HG02885 (cell line): Measurements from ENCODE around the gene CARS2.
"Not testable (repeated sequence)": the region's sequence is repeated elsewhere in the genome, so short reads cannot be mapped to it uniquely, and the experiment has no call there.

Experiments
- ATAC-seq: cut with Tn5 transposase; IDR thresholded peaks from one replicate; pipeline ENCODE4 v1.9.1; 2021; ENCODE audit warnings: mild to moderate bottlenecking; ENCODE audit not compliant: unreplicated experiment, poor library complexity

The CARS2 gene, protein sequence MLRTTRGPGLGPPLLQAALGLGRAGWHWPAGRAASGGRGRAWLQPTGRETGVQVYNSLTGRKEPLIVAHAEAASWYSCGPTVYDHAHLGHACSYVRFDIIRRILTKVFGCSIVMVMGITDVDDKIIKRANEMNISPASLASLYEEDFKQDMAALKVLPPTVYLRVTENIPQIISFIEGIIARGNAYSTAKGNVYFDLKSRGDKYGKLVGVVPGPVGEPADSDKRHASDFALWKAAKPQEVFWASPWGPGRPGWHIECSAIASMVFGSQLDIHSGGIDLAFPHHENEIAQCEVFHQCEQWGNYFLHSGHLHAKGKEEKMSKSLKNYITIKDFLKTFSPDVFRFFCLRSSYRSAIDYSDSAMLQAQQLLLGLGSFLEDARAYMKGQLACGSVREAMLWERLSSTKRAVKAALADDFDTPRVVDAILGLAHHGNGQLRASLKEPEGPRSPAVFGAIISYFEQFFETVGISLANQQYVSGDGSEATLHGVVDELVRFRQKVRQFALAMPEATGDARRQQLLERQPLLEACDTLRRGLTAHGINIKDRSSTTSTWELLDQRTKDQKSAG

GRCh38 chr13:110705826-110706569 lies at the start of gene CARS2:
CARS2 (minus strand) TSS chr13:110706116; CDS start chr13:110706093, 23 bp downstream.
- peak; percentile 96 for ATAC-seq

- ATAC-seq: no peak
Measured at GRCh38 chr13:110748271-110748670, 42.4 kb upstream of the CARS2 start.

- no peak for ATAC-seq
Measured at GRCh38 chr13:110746438-110746837, 40.5 kb upstream of the CARS2 start.

DNA sequence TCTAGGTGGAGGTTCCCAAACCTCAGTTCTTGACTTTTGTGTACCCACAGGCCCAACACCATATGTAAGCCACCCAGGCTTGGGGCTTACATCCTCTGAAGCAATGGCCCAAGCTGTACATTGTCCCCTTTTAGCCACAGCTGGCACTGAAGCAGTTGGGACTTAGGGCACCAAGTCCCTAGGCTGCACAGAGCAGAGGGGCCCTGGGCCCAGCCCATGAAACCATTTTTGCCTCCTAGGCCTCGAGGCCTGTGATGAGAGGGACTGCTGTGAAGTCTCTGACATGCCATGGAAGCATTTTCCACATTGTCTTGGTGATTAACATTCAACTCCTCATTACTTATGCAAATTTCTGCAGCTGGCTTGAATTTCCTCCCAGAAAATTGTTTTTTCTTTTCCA lies 37.8 kb upstream of the CARS2 start:
- ATAC-seq: no peak

DNA sequence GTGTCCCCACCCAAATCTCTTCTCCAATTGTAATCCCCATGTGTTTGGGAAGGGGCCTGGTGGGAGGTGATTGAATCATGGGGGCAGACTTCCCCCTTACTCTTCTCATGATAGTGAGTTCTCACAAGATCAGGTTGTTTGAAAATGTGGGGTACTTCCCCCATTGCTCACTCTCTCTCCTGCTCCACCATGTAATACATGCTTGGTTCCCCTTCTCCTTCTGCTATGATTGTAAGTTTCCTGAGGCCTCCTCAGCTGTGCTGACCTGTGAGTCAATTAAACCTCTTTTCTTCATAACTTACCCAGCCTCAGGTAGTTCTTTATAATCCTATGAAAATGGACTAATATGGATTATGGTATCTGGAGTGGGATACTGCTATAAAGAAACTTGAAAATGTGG lies 31.6 kb upstream of the CARS2 start:
- no peak for ATAC-seq

GRCh38 chr13:110734561-110734960 lies 28.6 kb upstream of the CARS2 start:
- ATAC-seq: no peak

GRCh38 chr13:110731072-110731471 lies 25.2 kb upstream of the CARS2 start:
- ATAC-seq: no peak

DNA sequence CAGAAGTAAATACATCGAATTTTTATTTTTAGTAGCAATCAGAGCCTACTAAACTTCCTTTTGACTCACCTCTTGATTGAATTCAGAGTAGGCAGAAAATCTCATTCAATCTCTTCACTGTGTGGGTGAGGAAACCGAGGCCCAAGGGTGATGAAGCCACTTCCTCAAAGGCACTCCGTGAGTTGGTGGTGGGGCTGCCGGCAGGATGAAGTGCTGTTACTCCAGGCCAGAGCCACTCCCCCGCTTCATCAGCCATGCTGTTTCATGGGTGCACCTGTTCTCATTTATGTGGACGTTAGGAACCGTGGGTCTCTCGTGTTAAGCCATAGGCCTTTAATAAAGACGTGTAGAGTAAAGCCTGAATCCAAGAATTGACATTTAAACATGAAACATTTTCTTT lies 20.8 kb upstream of the CARS2 start:
- ATAC-seq: peak; percentile 84

GRCh38 chr13:110726153-110726552 lies 20.2 kb upstream of the CARS2 start:
- ATAC-seq: not testable (repeated sequence)

DNA sequence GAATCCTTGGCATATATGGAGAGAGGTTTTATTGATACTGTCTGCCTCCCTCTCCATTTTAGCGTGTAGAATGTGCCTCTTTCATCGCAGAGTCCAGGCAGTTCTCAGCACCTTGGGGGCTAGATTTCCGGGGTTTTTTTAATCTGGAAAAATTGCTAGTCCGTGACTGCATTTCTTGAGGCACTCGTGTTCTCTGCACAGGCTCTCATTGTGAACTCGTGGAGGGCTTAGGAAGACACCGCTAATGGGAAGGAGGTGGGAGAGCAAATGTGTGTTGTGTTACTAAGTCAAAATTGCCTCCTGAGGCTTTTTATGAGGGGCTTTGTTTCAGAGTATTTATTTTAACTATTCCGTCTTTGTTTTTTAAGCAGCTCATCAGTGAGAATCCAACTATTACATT lies 17.7 kb upstream of the CARS2 start:
- ATAC-seq: no peak

GRCh38 chr13:110722971-110723370 lies 17.1 kb upstream of the CARS2 start:
- ATAC-seq: no peak

DNA sequence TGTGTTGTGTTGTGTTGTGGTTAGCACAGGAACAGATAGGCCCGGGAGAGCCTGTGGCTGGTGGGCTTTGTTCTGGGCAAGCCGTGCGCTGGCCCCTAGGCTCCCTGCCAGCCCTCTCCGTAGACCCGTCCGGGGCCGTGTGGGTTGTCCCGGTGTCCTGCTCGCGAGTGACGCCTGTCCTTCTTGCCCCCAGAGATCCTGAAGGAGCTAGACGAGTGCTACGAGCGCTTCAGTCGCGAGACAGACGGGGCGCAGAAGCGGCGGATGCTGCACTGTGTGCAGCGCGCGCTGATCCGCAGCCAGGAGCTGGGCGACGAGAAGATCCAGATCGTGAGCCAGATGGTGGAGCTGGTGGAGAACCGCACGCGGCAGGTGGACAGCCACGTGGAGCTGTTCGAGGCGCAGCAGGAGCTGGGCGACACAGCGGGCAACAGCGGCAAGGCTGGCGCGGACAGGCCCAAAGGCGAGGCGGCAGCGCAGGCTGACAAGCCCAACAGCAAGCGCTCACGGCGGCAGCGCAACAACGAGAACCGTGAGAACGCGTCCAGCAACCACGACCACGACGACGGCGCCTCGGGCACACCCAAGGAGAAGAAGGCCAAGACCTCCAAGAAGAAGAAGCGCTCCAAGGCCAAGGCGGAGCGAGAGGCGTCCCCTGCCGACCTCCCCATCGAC lies 13.3 kb upstream of the CARS2 start:
- ATAC-seq: no peak

DNA sequence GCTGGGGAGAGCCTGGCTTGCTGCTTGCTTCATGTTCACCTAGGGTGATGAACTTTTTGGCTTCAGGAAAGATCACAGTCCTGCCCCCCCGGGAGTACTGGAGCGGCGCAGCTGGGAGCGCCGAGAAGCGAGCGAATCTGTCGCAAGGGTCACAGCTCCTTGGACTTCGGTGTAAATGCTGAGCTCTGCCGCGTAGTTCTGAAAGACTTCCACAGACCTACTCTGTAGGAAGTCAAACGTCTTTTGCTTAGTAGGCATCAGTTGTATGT lies 10.3 kb upstream of the CARS2 start:
- no peak for ATAC-seq

DNA sequence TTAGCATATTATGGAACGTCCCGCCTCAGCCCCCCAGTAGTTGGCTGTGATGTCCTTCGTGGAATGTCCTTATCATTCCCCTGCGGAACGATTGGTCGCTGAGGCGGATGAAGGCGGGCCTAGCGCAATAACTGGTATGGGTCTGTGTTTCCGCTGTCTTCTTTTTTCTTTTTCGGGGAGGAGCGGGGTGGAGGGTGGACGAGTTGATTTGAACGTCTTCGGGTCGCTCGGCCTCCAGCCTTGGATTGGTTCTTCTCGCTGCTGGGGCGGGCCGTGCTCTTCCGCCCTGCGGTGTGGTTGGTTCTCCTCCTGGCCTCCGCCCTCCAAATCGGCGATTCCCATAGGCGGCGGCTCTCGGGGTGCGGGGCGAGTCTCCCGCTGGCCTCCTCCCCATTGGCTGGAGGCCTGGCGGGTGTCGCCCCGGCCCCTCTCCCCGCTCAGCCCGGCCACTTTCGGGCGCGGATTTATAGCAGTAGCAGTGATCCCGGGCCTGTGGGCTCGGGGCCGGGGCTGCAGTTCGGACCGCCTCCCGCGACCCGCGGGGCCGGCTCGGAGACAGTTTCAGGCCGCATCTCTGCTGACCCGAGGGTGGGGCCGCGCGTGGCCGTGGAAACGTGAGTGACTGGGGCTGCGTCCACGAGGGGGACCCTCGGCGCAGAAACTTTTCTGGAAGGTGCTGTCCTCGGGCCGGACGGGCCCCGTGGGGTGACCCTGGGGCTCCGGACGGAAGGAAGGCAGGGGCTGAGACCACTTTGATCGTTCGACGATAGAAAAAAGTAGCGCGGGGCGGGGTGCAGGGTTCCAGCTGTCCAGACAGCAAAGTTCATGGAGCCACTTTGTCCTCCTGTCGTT lies 9.7 kb upstream of the CARS2 start:
- ATAC-seq: peak; percentile 61

DNA sequence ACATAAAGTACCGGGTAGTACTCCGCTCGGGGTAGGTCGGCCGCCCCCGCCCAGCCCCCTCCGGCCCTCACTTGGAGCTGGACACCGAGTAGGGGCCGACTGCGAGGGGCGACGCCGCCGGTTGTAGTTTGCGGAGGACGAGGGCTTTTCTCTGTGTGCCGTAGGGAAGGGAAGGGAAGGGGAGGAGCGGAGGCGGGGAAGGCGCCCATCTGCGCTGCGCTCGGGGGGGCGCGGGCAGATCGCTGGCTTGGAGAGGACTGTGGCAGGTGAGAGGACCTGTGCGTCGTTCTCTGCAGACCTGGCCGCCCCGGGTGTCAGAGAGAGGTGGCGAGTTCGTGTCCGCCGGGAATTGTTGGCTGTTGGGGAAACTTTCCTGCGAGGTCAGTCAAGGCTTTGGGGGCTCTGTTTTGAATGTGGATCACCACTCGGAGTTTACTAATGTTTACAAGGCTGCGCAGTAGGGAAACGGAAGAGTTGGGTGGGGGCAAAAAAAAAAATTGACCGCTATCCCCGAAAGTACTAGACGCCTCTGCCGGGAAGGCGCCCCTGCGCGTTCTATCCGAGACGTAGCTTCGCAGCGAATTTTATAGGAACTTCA lies 9.0 kb upstream of the CARS2 start:
- ATAC-seq: no peak

GRCh38 chr13:110713981-110714796 lies 8.3 kb upstream of the CARS2 start:
- no peak for ATAC-seq

DNA sequence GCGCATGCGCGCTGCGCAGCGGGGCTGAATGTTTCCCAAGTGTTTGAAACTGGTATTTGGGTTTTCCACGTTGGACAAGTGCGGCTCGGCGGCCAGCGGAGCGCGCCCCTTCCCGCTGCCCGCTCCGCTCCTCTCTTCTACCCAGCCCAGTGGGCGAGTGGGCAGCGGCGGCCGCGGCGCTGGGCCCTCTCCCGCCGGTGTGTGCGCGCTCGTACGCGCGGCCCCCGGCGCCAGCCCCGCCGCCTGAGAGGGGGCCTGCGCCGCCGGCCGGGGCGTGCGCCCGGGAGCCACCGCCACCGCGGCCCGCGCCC lies 7.7 kb upstream of the CARS2 start, which contains the start of gene ING1:
Gene ING1, plus strand, starts transcription at position 59 of the 311 bp plus-strand sequence. CDS start 450 bp downstream, outside the sequence.
- ATAC-seq: no peak

GRCh38 chr13:110712849-110713641 lies 7.1 kb upstream of the CARS2 start:
- ATAC-seq: peak; percentile 50
